NCI-H2196 treated with DMSO at 0.1 percent for 48 hours (cell line): ENCODE results near the gene STK38.

ENCODE experiments used
- DNase-seq: peaks from one replicate; lab custom pipeline; 2025; ENCODE audit not compliant: unreplicated experiment; lab: John Stamatoyannopoulos, UW

Gene STK38

DNA sequence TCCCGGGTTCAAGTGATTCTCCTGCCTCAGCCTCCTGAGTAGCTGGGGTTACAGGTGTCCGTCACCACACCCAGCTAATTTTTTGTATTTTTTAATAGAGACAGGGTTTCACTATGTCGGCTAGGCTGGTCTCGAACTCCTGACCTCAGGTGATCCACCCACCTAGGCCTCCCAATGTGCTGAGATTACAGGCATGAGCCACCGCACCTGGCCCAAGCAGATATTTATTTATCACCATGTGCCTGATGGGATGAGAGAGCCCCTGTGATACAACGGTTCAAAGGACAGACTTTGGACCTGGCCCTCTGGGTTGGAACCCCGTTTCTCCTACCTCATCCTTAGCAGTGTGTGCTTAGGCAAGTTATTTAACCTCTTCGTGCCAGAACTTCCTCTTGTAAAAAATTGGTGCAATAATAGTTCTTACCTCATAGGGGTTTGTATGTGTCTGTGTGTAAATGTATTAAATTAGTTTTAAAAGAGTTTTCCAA, 19.2 kb upstream of the STK38 start:
- no peak for DNase-seq

DNA sequence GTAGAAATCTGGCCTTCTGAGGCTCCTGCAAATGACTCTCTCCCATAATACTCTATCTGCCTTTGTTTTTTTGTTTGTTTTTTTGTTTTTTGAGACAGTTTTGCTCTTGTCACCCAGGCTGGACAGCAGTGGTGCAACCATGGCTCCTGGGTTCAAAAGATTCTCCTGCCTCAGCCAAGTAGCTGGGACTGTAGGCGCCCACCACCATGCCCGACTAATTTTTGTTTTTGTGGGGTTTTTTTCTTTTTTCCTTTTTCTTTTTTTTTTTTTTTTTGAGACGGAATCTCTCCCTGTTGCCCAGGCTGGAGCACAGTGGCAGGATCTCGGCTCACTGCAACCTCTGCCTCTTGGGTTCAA, 16.6 kb upstream of the STK38 start:
- DNase-seq, result no peak

DNA sequence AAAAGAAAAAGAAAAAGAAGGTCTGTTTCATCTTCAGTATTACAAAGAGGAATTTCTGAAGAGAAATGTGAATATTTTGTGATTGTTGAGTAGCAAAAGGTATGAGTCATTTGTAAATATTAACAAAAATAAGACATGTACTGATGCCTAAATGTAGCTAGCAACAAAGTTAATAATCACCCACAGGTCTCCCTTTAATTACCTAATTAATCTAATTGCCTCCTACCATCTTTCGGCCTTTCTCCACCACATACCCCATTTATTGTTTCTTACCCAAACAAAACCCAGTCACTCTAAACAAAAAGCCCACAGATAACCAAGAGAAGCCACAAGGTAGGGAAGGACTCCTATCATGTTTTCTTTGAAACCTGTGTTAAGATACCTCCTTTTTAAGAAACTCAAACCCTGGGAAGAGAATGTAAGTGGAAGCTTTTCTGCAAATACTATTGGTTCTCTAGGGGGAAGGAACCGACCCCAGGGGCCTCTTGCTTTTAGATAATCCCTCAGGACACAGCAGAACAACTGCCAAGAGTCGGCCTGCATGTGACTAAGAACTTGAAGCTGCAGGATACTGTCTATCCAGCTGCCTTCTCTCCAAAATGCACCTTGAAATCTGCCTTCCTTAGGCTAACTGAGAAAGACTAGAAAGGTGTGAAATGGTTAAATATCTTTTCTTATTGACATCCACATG, 16.1 kb upstream of the STK38 start:
- DNase-seq, result no peak

DNA sequence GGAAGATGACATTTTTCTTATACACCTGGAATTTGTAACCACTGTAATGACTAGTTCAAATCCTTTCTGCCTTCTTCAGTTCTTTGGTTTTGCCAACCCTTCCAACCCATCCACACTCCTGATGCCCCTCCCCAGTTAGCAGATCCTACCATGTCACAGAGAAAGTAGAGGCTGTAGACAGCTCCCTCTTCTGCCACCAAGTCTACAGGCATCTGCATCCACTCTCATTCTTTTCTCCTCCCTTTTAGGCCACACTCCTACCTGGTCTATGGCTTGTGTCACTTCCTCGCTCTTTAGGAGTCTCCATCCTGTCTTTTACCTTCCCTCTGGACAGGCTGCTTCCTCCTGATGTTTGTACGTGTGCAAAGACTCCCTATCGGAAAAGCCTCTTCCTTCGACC, 13.5 kb upstream of the STK38 start:
- DNase-seq, result no peak

DNA sequence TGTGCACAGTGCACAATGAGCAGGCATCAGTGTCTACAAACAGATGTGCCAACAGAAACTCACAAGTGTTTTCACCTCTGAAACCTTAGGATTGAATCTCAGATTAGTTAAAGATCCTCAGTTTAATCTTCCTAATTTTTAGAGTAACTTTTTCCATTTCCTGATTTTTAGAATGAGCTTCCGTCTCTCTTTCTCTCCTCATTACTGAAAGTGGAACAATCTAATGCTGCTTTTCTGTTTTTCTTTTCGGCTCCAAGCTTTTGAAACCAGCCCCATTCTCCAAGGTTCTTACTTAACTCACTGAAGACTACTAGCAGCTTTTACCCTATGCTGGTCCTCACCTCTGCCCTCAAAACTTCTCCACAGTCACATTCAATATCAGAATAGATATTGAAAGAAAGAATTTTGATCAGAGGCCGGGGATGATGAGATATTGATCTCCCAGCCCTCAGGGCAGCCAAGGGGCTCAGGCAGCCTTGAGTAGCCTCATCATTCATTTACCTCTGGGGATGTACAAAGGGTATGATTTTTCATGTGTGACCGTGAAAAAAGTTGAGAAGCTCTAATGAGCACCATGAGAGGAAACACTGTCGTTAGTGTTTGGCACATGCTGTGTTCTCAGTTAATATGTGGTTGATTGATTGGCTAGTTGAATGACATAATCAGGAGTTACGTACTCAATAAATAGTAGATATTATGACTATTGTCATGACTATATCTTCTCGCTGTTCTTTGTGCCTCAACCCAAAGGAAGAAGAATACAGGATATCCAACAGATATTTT, 11.9 kb upstream of the STK38 start:
- DNase-seq, result no peak

DNA sequence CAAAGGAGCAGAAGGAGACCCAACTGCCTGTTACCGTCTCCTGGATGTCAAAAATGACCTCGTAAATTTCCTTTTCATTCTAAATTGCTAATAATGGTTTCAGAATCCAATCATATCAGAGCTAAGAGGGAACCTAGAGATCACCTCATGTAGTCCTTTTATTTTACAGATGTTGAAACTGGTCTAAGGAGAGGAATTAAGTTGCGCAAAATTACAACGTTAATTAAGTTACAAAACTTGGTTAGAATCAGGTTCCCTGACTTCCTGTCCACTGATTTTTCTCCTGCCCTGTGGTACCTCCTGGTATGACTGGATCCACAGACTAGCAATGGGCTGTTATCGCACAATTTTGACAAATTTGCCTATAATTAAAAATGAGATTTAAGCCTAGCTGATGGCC, 9.0 kb upstream of the STK38 start:
- DNase-seq, result no peak

DNA sequence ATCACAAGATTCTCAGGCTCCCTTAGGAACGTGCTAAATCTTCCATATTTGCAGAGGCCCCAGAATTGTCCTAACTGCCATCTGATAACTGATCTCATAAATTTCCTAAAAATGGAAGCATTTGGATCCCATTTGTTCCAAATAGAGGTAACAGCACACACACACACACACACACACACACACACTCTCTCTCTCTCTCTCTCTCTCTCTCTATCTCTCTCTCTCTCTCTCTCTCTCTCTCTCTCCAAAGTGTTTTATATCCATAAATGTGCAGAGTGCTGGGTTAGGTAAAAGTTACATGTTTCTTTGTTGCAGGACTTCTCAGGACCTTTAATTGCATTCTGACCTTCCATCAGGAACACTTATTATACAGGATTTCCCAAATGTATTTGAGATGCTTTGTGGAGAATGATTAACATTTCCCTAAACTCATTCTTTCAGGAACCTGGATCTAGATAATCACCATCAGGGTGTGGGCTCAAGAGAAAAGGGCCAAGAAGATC, 8.5 kb upstream of the STK38 start:
- DNase-seq, result no peak

DNA sequence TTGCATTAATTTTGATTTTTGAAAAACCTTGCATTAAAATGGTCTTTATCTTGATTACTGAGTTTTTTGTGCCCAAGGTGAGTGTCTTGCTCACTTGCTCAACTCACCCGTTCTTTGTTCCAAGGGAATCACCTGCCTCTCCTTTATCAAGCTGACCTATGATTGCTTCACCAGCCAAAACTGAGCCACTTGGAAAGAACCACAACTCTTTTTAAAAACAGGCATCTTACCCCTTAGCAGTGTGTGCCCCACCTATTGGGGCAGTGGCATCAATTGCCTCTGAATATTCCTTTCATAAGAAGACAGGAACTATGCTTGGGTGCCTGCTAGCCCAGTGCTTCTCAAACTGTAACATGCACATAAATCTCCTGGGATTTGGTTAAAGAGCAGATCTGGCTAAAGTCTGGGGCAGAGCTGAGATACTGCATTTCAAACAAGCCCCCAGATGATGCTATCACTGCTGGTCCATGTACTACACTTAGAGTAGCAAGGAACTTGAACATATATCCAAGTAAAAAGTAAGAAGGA, 3.3 kb upstream of the STK38 start:
- DNase-seq, result no peak

DNA sequence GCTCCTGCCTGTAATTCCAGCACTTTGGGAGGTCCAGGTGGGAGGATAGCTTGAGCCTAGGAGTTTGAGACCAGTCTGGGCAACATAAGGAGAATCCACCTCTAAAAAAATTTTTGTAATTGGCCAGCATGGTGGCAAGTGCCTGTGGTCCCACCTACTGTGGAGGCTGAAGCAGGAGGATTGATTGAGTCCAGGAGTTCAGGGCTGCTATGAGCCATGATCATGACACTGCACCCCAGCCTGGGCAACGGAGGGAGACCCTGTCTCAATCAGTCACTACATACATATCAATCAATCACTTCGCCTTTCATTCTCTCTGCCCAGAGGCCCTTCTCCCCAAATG, 1.1 kb upstream of the STK38 start:
- no peak for DNase-seq

DNA sequence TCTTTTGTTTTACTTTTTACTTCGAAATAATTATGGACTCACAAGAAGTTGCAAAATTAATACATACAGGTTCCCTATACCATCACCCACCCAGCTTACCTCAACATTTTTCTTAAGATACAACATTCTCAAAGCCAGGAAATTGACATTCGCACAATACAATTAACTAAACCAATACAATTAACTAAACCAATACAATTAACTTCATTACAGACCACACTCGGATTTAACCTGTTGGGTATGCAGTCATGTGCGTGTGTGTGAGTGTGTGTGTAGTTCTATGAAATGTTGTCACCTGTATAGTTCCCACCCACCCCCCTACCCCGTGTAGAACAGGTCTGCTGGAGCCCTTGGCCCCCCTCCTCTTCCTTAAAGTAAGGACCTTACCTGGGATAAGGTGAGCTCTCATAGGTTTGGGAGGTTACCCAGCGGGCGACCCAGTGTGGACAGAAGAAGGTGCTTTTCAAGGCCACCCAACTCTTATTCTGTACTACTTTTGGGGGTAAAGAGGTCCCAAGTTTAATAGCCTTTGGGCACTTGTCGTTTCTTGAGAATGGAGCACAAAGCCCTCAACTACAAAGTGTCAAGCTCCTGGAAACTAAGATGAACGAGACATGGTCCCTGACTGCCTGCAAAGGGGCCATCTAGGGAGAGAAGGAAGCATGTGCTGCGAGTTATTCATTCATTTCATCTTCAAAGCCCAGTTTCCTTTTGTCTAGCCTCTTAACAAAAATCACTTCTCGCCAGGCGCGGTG, 544 bp upstream of the STK38 start:
- DNase-seq, result no peak

DNA sequence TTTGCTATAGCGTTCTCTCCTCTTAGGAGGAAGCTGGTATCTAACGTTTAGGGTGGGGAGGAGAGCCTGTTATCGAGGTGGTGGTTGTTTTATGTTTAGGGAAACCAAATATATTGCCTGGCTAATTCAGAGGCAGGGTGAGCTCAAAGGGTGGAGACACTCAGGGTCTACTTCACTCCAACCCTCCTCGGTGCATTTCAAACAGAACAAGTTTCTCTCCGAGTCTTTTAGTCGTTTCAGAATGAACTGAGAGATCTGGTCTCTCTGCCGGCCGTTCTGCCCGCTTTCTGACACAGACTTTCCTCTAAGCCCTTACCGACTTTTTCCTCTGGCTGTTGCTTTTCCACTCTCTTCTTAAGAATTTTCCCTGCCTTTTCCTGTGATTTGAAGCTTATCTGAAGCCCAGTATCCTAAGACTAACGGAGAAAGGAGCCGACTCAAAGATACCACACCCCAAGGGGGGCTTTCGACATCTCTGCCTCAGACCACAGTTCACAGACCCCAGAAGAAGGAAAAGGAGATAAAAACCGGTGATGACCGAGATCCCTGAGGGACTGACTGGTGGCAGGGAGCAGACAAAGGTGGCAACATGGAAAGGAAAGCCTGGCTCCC, 865 bp downstream of the STK38 start:
- no peak for DNase-seq

DNA sequence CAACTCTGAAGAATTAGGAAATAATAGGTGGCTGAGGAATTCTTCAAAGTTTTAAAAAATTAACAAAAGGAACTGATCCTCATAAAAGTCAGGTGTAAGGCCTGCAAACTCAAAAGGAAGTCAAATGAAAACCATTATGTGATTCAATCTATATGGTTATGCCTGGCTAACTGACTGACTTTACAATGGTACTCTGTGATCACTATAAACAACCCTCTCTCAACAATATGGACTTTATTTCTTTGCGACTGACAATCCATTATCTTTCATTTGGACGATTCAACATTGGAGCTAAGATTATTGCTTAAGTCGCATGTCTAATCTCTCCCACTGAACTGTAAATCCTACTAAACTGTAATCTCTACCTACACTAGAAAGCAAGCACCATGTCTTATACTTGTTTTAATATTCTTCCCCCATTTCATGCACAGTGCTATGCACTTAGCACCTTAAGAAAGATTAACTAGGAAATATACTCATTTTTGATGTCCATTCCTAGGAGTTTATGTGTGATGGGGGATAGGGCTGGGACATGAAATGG, 1.4 kb downstream of the STK38 start:
- DNase-seq, result no peak

DNA sequence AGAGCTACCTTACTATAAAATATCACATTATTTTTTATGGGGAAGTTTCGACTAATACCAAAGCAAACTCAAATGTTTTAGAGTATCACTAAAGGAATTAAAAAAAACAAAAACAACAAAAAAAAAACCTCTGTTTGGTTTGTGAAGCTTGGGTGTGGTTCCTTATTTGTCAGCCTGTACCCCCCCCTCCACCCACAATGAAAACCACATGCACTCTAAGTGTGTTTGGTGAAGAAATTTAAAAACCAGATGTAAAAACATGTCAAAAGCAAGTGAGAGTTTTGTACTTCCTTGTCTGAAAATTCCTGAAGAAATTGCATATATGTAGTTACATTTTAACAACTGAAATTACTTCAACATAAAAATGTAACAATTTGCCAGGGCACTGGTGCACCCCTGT, 3.1 kb downstream of the STK38 start:
- no peak for DNase-seq

DNA sequence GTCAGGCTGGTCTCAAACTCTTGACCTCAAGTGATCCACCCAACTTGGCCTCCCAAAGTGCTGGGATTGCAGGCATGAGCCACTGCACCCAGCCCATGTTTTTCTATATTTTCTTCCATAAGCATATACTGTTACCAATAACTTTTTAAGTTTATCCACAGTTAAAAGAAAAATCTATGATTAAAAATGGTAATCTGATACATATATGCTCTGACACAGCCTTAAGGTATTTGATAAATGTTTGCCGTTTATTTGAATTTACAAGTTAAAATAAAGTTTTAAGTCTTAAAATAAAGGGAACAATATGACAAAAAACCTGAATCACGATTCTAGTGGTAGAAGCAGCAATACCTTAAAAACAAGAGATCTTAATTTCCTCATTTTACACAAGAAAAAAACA, 5.2 kb downstream of the STK38 start:
- no peak for DNase-seq

DNA sequence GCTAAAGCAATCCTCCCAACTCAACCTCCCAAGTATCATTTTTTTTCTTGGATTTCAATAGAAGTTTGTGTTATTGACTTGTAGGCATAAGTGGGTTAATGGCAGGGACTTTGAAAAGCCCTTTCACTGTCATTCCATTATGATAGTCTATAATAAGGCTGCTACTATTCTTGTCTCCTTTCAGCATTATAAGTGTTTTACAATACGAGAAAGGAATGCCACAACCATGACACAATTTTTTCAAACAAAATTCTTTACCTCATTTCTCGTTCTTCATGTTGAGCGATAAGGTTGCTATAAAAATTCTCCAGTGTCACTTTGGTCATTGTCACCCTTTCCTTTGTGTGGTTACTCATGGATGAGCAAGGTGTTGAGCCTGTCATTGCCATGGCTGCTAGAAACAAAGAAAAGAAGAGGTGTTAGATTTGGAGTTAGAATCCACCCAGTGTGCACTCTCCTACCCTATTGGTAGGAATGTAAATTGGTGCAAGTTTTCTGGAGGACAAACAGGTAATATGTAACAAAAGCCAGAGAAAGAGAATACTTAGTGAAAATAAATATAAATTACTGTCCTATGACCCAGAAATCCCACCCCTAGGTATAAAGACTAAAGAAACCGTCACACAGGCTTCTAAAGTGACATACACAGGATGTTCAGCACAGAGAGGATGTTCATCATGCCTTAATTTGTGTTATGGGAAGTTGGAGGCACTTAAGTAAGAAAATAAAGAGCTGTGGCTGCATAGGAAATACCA, 7.3 kb downstream of the STK38 start:
- no peak for DNase-seq

DNA sequence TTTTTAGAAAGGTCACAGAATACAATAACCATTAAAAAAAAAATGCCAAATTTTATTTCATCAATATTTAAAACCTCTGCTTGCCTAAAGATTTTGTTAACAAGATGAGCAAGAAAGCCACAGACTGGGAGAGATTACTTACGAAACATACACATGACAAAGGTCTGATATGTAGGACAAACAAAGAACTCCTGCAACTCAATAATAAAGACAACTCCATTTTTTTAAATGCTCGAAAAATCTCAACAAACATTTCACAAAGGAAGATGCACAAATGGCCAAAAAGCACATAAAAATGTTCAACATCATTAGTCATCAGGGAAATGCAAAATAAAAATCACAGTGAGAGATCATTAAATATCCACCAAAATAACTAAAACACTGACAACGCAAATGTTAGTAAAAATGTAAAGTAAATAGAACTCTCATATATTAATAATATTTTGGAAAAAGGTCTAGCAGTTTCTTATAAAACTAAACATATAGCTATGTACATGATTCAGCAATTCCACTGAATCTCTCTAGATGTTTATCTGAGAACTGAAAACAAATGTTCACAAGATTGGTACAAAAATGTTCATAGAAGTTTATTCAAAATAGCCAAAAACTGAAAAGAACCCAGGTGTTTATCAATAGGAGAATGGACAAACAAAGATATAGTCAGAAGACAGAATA, 10.3 kb downstream of the STK38 start:
- no peak for DNase-seq

DNA sequence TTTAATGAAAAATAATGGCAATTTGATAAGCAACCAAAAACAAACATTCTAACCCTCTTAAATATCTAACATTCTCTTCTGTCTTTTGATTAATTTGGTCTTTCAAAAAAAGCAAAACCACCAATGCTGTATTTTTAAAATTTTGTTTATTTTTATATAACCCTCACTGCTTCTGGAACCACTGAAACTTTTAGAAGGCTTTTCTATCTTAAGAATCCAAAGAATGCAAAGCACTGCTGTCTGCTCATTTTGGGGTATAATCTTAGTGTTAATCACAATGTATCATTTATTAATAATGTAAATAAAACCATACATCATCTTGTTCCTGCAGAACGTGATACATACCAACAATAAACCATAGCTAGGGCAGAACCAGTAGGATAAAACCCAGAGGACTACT, 14.0 kb downstream of the STK38 start:
- no peak for DNase-seq

DNA sequence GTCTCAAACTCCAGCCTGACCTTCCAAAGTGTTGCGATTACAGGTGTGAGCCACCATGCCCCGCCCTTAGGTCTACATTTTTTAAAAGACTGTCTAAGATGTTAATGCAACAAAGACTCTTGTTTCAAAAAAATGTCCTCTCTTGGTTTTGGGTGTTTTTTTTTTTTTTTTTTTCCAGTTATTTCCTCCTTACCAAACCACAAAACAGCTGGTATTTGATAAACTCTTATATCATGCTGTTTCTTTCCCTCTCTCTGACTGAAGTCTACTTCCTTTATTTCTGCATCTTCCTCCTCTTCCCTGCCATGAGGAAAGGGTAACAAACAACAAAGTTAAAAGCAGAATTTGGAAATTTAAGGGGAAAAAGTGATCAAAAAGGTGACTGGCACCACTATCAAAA, 21.2 kb downstream of the STK38 start:
- DNase-seq, result no peak

DNA sequence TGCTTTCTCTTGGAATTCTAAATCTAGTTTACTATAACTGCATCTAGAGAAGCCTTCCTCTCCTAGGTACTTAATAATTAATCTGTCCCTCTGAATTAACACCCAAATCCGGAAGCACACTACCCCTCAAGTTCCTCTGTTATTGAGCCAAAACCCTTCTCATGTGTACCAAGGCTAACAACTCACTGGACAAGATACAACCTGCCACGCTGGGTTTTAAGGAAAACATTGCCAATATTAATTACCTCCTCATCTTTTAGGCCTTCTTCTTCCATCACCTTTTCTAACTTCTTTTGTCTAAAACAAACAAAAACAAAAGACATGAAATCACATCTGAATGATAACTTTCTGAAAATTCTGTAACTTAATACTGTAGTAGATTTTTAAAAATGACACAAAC, 21.9 kb downstream of the STK38 start:
- DNase-seq, result no peak

DNA sequence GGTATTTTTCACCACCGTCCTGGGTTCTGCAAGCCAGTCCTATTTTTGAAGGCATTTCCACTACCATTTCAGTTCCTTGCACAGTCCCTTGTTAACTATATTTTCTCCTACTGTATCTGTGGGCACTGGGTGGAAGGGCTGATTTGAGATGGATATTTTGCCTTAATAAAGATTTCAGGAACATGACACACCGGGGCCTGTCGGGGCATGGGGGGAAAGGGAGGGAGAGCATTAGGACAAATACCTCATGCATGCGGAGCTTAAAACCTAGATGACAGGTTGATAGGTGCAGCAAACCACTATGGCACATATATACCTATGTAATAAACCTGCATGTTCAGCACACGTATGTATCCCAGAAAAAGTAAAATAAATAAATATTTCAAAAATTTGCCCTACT, 22.4 kb downstream of the STK38 start:
- no peak for DNase-seq
